Measurements from ENCODE around the gene NAA20. TPM values are rescaled to one million over a fixed set of nuclear protein-coding genes. Genes with fewer than 3 reads are reported as not detected.

Gene NAA20
- total and polyA plus RNA-seq, 2 donors (not counting 1 experiment from before 2014, with no cell fraction given), result 42.4 to 82.6 TPM

DNA sequence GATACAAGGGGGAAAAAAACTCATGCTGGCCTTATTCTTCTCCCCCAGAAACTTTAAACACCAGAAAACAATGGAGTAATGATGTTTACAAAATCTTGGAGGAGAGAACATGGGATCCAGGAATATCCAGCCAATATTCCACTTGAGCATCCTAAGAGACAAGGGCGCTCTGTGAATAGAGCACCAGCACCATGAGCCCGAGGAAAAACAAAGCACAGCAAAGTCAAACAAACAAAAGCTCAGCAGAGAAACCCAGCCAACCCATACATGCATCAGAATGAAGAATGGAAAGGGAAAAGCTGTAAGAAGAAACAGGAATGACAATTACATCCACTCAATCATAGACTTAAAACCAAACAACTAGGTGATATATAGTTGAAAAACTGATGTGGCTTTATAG, 4.6 kb upstream of the NAA20 start:
- TF ChIP-seq, protein P1, sequence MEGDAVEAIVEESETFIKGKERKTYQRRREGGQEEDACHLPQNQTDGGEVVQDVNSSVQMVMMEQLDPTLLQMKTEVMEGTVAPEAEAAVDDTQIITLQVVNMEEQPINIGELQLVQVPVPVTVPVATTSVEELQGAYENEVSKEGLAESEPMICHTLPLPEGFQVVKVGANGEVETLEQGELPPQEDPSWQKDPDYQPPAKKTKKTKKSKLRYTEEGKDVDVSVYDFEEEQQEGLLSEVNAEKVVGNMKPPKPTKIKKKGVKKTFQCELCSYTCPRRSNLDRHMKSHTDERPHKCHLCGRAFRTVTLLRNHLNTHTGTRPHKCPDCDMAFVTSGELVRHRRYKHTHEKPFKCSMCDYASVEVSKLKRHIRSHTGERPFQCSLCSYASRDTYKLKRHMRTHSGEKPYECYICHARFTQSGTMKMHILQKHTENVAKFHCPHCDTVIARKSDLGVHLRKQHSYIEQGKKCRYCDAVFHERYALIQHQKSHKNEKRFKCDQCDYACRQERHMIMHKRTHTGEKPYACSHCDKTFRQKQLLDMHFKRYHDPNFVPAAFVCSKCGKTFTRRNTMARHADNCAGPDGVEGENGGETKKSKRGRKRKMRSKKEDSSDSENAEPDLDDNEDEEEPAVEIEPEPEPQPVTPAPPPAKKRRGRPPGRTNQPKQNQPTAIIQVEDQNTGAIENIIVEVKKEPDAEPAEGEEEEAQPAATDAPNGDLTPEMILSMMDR (conservative IDR thresholded peaks at IDR 0.05 in 1 of 2, IDR thresholded peaks at IDR 0.05 in 1 of 2; ENCODE audit: low read depth in 1 of 2, low read length in 2 of 2), result no peak
- TF ChIP-seq EZH2 (IDR thresholded peaks at IDR 0.05; ENCODE audit: low read length, missing control alignments), result no peak
- DNase-seq (ENCODE audit: low read depth in 2 of 2), result no peak
- Histone ChIP-seq H3K27me3 (ENCODE audit: control insufficient read depth, insufficient read depth, low read length) (no peaks in the 10 kb centered on the region), H3K27ac (ENCODE audit: insufficient read depth, low read length) (no peak overlapping the region), H2AFZ (ENCODE audit: low read length) (no peak overlapping the region), H3K9me3 (ENCODE audit: control insufficient read depth, insufficient read depth, low read depth, low read length) (no peaks in the 10 kb centered on the region), H3K36me3 (ENCODE audit: control insufficient read depth, insufficient read depth, low read length) (no peaks in the 10 kb centered on the region), H3K79me2 (ENCODE audit: control insufficient read depth, insufficient read depth, low read length) (peaks cover 4% of the 10 kb centered on the region), H3K4me2 (ENCODE audit: extremely low read depth, insufficient read depth, low read length) (no peak overlapping the region), H3K4me3 (replicated peaks in 1 of 4; ENCODE audit: control extremely low read depth in 1 of 4, insufficient read depth in 1 of 4, low read depth in 3 of 4, low read length in 4 of 4) (no peak overlapping the region), H4K20me1 (ENCODE audit: control insufficient read depth, extremely low read depth, insufficient read depth, low read length) (no peaks in the 10 kb centered on the region), H3K4me1 (ENCODE audit: control insufficient read depth, extremely low read depth, insufficient read depth, low read length) (peaks cover 7% of the 10 kb centered on the region), H3K9ac (ENCODE audit: insufficient read depth, low read length) (no peak overlapping the region)

DNA sequence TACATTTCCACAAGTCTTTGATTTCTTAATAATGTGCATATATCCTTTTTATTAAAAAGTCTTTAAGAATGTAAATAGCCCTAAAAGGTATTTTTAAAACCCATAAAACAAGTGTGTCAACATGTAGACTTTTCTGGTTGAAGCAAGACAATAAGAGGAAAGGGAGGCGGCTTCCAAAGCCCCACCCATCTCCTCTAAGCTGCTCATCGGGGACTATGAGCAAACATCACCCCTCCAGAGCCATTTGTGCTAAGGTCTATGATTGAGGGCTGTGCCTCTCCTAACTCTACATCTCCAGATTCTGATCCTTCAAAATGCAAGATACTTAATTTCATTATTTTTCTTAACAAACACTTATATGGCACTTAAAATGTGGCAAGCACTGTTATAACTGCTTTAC, 2.5 kb upstream of the NAA20 start:
- Histone ChIP-seq H3K27ac (ENCODE audit: insufficient read depth, low read length) (no peak overlapping the region), H3K9me3 (ENCODE audit: control insufficient read depth, insufficient read depth, low read depth, low read length) (no peaks in the 10 kb centered on the region), H3K79me2 (ENCODE audit: control insufficient read depth, insufficient read depth, low read length) (peaks cover 25% of the 10 kb centered on the region), H3K4me1 (ENCODE audit: control insufficient read depth, extremely low read depth, insufficient read depth, low read length) (peaks cover 15% of the 10 kb centered on the region), H4K20me1 (ENCODE audit: control insufficient read depth, extremely low read depth, insufficient read depth, low read length) (no peaks in the 10 kb centered on the region), H3K4me3 (replicated peaks in 1 of 4; ENCODE audit: control extremely low read depth in 1 of 4, insufficient read depth in 1 of 4, low read depth in 3 of 4, low read length in 4 of 4) (no peak overlapping the region), H3K27me3 (ENCODE audit: control insufficient read depth, insufficient read depth, low read length) (no peaks in the 10 kb centered on the region), H2AFZ (ENCODE audit: low read length) (no peak overlapping the region), H3K4me2 (ENCODE audit: extremely low read depth, insufficient read depth, low read length) (no peak overlapping the region), H3K36me3 (ENCODE audit: control insufficient read depth, insufficient read depth, low read length) (no peaks in the 10 kb centered on the region), H3K9ac (ENCODE audit: insufficient read depth, low read length) (no peak overlapping the region)
- TF ChIP-seq, protein P1 (conservative IDR thresholded peaks at IDR 0.05 in 1 of 2, IDR thresholded peaks at IDR 0.05 in 1 of 2; ENCODE audit: low read depth in 1 of 2, low read length in 2 of 2), result no peak
- TF ChIP-seq EZH2 (IDR thresholded peaks at IDR 0.05; ENCODE audit: low read length, missing control alignments), result no peak
- DNase-seq (ENCODE audit: low read depth in 2 of 2), result no peak

- peak in 1 of 2 donors; percentile 9 for DNase-seq (ENCODE audit: low read depth in 2 of 2)
- H3K9ac ChIP-seq (ENCODE audit: insufficient read depth, low read length), result peak overlapping the region; percentile 94
- H3K4me1 ChIP-seq (ENCODE audit: control insufficient read depth, extremely low read depth, insufficient read depth, low read length), result peaks cover 8% of the 10 kb centered on the region
- H3K4me3 ChIP-seq (replicated peaks in 1 of 4; ENCODE audit: control extremely low read depth in 1 of 4, insufficient read depth in 1 of 4, low read depth in 3 of 4, low read length in 4 of 4), result peak overlapping the region; percentile 82 to 98 (median 90)
- H3K27me3 ChIP-seq (ENCODE audit: control insufficient read depth, insufficient read depth, low read length), result no peaks in the 10 kb centered on the region
- peak overlapping the region; percentile 89 for H3K27ac ChIP-seq (ENCODE audit: insufficient read depth, low read length)
- H4K20me1 ChIP-seq (ENCODE audit: control insufficient read depth, extremely low read depth, insufficient read depth, low read length), result no peaks in the 10 kb centered on the region
- H3K36me3 ChIP-seq (ENCODE audit: control insufficient read depth, insufficient read depth, low read length), result peaks cover 2% of the 10 kb centered on the region
- peak overlapping the region; percentile 62 for H2AFZ ChIP-seq (ENCODE audit: low read length)
- H3K9me3 ChIP-seq (ENCODE audit: control insufficient read depth, insufficient read depth, low read depth, low read length), result no peaks in the 10 kb centered on the region
- peaks cover 55% of the 10 kb centered on the region for H3K79me2 ChIP-seq (ENCODE audit: control insufficient read depth, insufficient read depth, low read length)
- TF ChIP-seq, protein P1 (conservative IDR thresholded peaks at IDR 0.05 in 1 of 2, IDR thresholded peaks at IDR 0.05 in 1 of 2; ENCODE audit: low read depth in 1 of 2, low read length in 2 of 2), result no peak
- TF ChIP-seq EZH2 (IDR thresholded peaks at IDR 0.05; ENCODE audit: low read length, missing control alignments), result no peak
- peak overlapping the region; percentile 95 for H3K4me2 ChIP-seq (ENCODE audit: extremely low read depth, insufficient read depth, low read length)
These were observed 653 bp downstream of the NAA20 start for GRCh38 chr20:20017844-20018185.

All from fibroblast of lung (primary cell).